Measurements from ENCODE around the gene PPP1R2B.
A peak's percentile ranks its signal among the peaks of the same experiment; 100 is the strongest.
"Not testable (repeated sequence)": the region's sequence is repeated elsewhere in the genome, so short reads cannot be mapped to it uniquely, and the experiment has no call there.

PPP1R2B gene

GRCh38 chr5:156850206-156850751, at the start of gene PPP1R2B:
Gene PPP1R2B (plus strand): TSS chr5:156850295. CDS start chr5:156850563, 268 bp downstream.
- DNase-seq = no peak

- DNase-seq = no peak
These were observed 49.2 kb upstream of the PPP1R2B start for GRCh38 chr5:156800929-156801328.

DNA sequence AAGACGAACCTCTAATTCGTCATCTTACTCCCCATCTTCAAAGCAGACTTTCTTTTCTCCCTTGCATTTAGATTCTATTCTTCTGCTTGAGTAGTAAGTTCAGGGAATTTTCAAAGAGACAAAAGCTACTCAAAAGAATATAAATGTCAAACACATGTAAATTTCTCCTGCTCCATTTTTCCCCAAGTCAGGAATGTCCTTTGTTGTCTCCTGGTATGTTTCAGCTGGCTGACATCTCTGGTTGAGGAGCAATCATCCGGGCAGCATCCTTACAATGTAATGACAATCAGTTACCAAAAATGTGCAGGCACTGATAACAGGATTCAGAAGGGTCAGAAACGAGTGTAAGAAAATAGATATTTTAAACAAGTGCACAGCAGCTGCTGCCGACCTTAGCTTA, 47.6 kb upstream of the PPP1R2B start:
- no peak for DNase-seq

GRCh38 chr5:156803404-156803803, 46.7 kb upstream of the PPP1R2B start:
- DNase-seq = no peak

GRCh38 chr5:156812959-156813358, 37.1 kb upstream of the PPP1R2B start:
- no peak for DNase-seq

- DNase-seq = no peak
These were observed 34.0 kb upstream of the PPP1R2B start for GRCh38 chr5:156815988-156816599.

- DNase-seq = no peak
These were observed 30.6 kb upstream of the PPP1R2B start for GRCh38 chr5:156819537-156819936.

GRCh38 chr5:156819967-156820581, 30.0 kb upstream of the PPP1R2B start:
- DNase-seq = no peak

- DNase-seq = no peak
These were observed 25.9 kb upstream of the PPP1R2B start for GRCh38 chr5:156824241-156824640.

DNA sequence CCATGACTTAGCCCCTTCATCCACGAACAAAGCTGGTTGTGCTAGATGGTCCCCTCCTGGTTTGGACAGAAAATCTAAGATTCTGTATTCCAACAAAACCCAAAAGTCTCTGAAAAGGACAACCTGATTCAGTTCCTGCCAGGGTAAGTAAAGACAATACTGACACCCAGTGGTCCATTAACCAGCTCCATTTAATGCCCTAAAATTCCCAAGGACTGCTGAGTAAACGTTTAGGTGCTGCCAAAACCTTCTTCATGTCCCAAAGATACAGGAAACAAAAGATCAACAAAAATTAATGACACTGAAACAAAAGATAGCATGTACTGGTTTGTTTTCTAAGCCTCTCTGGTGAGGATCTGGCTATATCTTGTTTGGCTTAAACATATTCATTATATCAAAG, 25.3 kb upstream of the PPP1R2B start:
- peak; percentile 79 for DNase-seq

GRCh38 chr5:156825688-156826087, 24.4 kb upstream of the PPP1R2B start:
- no peak for DNase-seq

GRCh38 chr5:156826150-156826549, 23.9 kb upstream of the PPP1R2B start:
- no peak for DNase-seq

GRCh38 chr5:156834916-156835315, 15.2 kb upstream of the PPP1R2B start:
- no peak for DNase-seq

DNA sequence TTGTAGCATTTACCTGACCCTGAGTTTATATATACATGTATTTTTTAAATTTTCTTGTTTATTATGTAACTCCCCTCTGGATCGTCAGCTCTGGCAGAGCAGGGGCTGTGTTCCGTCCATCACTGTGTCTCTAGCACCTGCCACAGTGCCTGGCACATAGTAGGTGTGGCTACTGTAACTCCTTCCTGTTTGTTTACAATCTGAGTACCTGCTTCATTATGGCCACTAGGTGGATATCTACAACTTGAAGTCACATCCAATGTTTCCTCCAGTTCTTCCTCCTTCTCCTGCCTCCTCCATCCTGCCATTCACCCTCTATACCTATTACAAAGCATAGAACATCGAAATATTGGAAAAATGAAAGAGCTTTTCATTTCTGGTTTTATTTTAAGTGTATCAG, 14.2 kb upstream of the PPP1R2B start:
- DNase-seq = peak; percentile 5

DNA sequence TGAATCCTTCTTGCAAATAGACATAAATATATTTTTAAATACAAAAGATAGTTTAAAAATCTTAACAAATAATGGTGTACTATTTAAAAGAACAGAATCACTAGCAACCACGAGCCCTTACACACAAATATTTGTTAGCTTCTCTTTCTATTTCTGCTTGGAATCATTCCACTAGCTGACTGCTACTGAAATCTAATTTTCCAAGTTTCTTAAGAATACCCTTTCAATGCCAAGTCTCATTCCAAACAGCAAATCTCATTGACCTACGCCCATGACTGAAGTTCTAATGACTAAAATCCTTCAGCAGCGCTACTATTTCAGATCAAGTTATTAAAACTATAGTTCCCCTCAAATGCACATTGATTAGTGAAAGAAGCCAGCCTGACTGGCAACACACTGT, 13.2 kb upstream of the PPP1R2B start:
- DNase-seq = no peak

GRCh38 chr5:156838961-156839360, 11.1 kb upstream of the PPP1R2B start:
- DNase-seq = no peak

GRCh38 chr5:156841737-156842136, 8.4 kb upstream of the PPP1R2B start:
- DNase-seq = no peak

DNA sequence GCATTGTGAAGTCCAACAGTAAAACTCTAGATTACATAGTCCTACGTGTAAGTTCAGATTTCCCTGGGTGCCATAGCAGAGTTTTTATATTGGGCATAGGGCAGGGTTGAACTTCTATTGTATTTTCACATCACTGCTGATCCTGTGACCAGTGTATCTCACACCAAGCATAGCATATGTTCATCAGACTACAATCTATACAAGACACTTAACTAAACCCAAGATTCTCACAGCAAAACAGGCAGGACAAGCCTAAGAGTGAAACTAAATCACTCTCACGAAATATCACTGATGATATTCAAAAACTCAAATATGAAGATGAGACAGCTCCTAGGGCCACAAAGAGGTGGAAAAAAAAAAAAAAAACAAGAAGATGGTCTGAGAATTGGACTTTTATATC, 3.2 kb upstream of the PPP1R2B start:
- no peak for DNase-seq

GRCh38 chr5:156848447-156848846, 1.6 kb upstream of the PPP1R2B start:
- DNase-seq = not testable (repeated sequence)

GRCh38 chr5:156851880-156852279, 1.8 kb downstream of the PPP1R2B start:
- DNase-seq = no peak

DNA sequence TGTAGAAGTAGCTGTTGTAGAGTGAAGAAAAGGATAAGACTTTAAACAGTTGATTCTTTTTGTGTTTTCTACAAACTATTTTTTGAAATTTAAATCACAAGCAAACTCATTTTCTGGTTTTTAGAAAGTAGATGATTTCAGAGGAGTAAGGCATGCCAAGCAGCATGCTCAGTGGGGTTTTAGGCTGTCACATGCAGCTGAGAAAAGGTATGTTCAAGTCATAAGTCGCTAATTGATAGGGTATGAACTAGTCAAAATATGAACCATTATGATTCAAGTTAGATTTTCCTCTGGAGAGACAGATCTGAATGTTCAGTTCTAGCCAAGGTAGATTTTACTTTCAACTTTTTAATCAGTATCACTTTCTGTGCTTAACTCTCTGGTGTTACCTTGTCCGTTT, 3.0 kb downstream of the PPP1R2B start:
- not testable (repeated sequence) for DNase-seq

DNA sequence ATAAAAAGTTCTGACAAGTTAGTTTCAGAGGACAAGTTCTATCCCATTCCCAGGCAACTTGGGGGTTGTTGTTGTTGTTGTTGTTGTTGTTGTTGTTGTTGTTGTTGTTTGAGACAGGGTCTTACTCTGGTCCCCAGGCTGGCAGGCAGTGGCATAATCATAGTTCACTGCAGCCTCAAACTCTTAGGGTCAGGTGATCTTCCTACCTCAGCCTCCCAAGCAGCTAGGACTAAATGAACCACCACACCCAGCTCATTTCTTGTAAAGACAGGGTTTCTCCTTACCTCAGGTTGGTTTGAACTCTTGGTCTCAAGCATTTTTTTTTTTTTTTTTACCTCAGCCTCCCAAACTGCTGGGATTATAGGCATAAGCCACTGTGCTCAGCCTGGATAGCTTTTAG, 15.3 kb downstream of the PPP1R2B start:
- no peak for DNase-seq

DNA sequence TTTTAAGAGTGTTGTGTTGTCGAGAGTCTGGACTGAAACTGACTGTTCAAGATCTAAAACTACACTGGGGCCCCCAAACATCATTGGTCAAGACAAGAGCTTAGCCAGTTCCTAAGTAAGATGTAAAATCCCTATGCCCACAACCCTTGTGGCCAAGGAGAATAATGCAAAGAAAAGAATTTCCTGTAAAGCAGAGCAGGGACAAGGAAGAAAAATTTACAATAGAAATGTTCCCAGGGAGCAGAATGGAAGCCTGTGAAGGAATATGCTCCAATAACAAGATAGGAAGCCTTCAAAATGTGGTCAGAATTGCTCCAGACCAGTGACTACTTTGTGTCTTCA, 20.4 kb downstream of the PPP1R2B start:
- no peak for DNase-seq

GRCh38 chr5:156871212-156871611, 21.1 kb downstream of the PPP1R2B start:
- no peak for DNase-seq

Data from NCI-H2029 (cell line).